ENCODE measurements around the gene ADCY3.

DNA sequence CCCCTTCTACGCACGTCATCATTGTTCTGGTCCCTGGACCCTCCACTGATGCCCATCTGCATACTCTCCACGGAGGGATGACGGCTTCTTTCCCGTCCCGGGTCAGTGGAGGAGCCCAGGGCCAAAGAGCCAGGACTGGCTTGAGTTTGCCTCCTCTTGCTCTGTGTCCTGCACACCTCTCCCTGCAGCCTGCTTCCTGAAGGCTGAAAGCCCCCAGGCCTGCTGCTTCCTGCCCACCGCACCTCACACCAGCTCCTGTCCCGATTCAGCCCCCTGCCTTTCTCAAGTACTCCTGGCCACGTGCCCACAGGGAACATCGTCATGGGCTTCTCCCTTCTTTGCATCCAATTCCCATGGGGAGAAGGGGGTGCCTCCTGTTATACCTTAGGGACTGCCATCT is 7.1 kb downstream of the ADCY3 start:
- TF ChIP-seq, protein P1, sequence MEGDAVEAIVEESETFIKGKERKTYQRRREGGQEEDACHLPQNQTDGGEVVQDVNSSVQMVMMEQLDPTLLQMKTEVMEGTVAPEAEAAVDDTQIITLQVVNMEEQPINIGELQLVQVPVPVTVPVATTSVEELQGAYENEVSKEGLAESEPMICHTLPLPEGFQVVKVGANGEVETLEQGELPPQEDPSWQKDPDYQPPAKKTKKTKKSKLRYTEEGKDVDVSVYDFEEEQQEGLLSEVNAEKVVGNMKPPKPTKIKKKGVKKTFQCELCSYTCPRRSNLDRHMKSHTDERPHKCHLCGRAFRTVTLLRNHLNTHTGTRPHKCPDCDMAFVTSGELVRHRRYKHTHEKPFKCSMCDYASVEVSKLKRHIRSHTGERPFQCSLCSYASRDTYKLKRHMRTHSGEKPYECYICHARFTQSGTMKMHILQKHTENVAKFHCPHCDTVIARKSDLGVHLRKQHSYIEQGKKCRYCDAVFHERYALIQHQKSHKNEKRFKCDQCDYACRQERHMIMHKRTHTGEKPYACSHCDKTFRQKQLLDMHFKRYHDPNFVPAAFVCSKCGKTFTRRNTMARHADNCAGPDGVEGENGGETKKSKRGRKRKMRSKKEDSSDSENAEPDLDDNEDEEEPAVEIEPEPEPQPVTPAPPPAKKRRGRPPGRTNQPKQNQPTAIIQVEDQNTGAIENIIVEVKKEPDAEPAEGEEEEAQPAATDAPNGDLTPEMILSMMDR (IDR thresholded peaks at IDR 0.05 in 8 of 11, conservative IDR thresholded peaks at IDR 0.05 in 3 of 11): no peak
- TF ChIP-seq POLR2A (IDR thresholded peaks at IDR 0.05): no peak
- TF ChIP-seq POLR2AphosphoS5 (IDR thresholded peaks at IDR 0.05): no peak
